ENCODE data around the gene HUS1.

DNA sequence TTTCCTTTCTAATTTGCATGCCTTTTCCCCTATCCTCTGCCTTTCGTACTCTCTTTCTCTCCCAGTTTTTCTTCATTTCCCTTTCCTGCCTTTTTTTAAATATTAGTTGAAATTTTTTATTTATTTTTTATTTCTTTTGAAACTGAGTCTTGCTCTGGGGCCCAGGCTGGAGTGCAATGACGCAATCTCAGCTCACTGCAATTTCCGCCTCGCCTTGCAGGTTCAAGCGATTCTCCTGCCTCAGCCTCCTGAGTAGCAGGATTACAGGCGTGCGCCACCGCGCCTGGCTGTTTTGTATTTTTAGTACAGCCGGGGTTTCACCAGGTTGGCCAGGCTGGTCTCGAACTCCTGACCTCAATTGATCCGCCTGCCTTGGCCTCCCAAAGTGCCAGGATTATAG is 20.0 kb upstream of the HUS1 start:
- TF ChIP-seq GATA3 (IDR thresholded peaks at IDR 0.05; ENCODE audit: low read depth, low read length) (no peak), GATA2 (IDR thresholded peaks at IDR 0.05; ENCODE audit: low read depth, low read length) (no peak)
